Muscle layer of colon (tissue), 2 donors: ENCODE results near the gene COPS9.

Experiments used
- H3K27ac ChIP-seq: one replicate; pipeline ENCODE4 v1.7.0; 2013; ENCODE audit warnings: low read depth, mild to moderate bottlenecking, low read length, moderate library complexity
- H3K27me3 ChIP-seq, 2 donors: one replicate each; pipeline ENCODE4 v1.7.0; 2013; ENCODE audit warnings: low read length in 2 of 2, mild to moderate bottlenecking in 2 of 2; ENCODE audit not compliant: insufficient read depth in 2 of 2, control insufficient read depth in 1 of 2
- H3K36me3 ChIP-seq: one replicate; pipeline ENCODE4 v1.7.0; 2013; ENCODE audit warnings: mild to moderate bottlenecking, low read length; ENCODE audit not compliant: insufficient read depth
- H3K4me1 ChIP-seq: one replicate; pipeline ENCODE4 v1.7.0; 2013; ENCODE audit warnings: mild to moderate bottlenecking, low read length; ENCODE audit not compliant: insufficient read depth
- H3K4me3 ChIP-seq, 2 donors: one replicate each; pipeline ENCODE4 v1.7.0; 2013; ENCODE audit warnings: low read length in 2 of 2, low read depth in 1 of 2, mild to moderate bottlenecking in 1 of 2, moderate library complexity in 1 of 2
- H3K9ac ChIP-seq: one replicate; pipeline ENCODE4 v1.7.0; 2013; ENCODE audit warnings: low read length
- H3K9me3 ChIP-seq: one replicate; pipeline ENCODE4 v1.7.0; 2013; ENCODE audit warnings: mild to moderate bottlenecking, low read length
- donor health status: abdominal sarcoma.
- donor health status: Adenocarcinoma of cecum.

The COPS9 gene

DNA sequence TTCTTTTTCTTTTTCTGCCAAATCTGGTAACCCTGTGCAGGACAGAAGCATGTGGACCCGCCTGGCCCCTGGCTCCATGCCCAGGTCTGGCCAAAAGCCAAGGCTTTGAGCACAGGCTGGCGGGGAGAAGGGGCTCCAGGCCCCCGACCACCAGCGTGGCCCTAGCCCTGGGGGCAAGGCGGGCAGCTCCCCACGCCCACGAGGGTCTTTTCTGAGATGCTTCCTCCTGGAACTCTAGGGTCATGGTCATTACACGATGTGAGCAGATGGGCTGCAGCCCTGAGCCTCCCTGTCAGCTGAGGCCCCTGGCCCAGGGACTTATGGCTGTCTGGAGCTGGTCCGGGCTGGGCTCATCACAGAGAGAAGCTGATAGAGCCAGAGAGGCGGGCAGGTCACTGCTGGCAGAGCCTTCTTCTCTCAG lies 10.0 kb upstream of the COPS9 start:
- Histone ChIP-seq H3K27ac (no peak overlapping the region), H3K27me3 (peaks cover 0 to 37% of the 10 kb centered on the region in 2 donors), H3K4me1 (peaks cover 6% of the 10 kb centered on the region), H3K4me3 (no peak overlapping the region), H3K9me3 (no peaks in the 10 kb centered on the region), H3K9ac (no peak overlapping the region), H3K36me3 (no peaks in the 10 kb centered on the region)

GRCh38 chr2:240145461-240145860 lies 9.4 kb upstream of the COPS9 start:
- Histone ChIP-seq H3K27me3 (peaks cover 0 to 33% of the 10 kb centered on the region in 2 donors), H3K9me3 (no peaks in the 10 kb centered on the region), H3K4me3 (no peak overlapping the region)

DNA sequence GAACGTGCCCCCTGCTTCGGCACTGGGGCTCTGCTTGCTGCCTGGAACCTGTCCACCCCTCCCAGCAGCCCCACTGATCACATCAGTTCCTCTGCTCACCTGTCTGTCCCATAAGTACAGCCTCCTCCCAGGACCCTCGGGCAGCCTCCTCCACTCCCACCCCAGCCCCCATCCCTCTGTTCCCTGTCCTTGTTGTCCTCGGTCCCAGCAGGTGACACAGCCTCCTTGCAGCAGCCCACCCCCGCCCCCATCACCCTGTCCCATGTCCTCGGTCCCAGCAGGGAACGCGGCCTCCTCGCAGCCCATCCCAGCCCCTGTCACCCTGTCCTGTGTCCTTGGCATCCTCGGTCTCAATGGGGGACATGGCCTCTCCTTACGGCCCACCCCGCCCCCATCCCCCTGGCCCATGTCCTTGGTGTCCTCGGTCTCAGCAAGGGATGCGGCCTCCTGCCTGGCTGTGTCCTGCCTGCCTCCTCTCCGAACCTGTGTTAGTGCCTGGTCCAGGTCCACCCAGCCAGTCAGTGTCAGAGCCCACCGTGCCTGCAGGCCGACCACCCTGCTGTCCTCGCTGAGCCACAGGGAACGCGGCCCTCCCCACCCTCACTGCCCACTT lies 8.7 kb upstream of the COPS9 start:
- H3K9me3 ChIP-seq = no peaks in the 10 kb centered on the region
- H3K4me3 ChIP-seq = no peak overlapping the region
- no peaks in the 10 kb centered on the region for H3K36me3 ChIP-seq
- peaks cover 0 to 26% of the 10 kb centered on the region in 2 donors for H3K27me3 ChIP-seq
- H3K9ac ChIP-seq = no peak overlapping the region
- no peak overlapping the region for H3K27ac ChIP-seq
- peaks cover 6% of the 10 kb centered on the region for H3K4me1 ChIP-seq

More at GRCh38 chr2:240145461-240145860, 9.4 kb upstream of the COPS9 start:
- Histone ChIP-seq H3K36me3 (no peaks in the 10 kb centered on the region), H3K4me1 (peaks cover 6% of the 10 kb centered on the region), H3K9ac (no peak overlapping the region), H3K27ac (no peak overlapping the region)

DNA sequence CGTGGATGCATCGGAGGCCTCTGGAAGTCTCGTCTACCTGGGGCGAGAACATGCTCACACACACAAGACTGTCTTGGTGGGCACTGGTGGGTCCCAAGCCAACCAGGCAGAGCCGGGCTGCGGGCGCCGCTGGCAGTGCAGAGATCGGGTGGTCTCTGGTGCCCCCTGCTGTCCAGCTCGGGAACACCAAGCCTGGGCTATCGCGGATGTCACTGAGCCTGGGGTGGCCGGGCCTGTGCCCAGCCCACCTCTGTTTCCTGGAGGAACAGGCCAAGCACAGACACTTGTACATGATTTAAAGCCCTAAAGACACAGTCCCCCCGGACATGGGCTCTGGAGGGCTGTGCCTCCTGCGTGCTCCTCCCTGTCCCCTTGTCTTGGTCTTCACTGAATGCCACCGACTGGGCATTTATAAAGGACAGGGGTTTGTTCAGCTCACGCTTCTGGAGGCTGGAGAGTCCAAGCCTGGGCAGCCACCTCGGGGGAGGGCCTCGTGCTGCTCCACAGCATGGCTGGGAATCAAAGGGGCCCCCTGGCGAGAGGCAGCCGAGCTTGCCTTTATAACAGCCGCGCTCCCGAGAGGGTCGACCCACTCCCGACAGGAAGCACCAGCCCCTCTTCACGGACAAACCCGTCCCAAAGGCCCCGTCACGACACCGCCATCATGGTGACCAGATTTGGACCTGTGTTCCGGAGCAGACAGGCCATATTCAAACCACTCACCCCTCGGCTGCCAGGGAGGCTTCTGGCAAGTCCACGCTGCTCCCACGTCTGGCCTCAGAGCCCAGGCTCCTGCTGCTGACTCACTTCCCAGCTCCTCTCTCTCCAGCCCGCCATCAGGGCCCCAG lies 7.9 kb upstream of the COPS9 start:
- no peak overlapping the region for H3K27ac ChIP-seq
- H3K36me3 ChIP-seq = no peaks in the 10 kb centered on the region
- H3K9ac ChIP-seq = no peak overlapping the region
- H3K27me3 ChIP-seq = peaks cover 0 to 18% of the 10 kb centered on the region in 2 donors
- H3K4me1 ChIP-seq = peaks cover 6% of the 10 kb centered on the region
- no peaks in the 10 kb centered on the region for H3K9me3 ChIP-seq
- no peak overlapping the region for H3K4me3 ChIP-seq

GRCh38 chr2:240143276-240143675 lies 7.2 kb upstream of the COPS9 start:
- Histone ChIP-seq H3K27me3 (peaks cover 0 to 16% of the 10 kb centered on the region in 2 donors), H3K27ac (no peak overlapping the region), H3K4me1 (peaks cover 6% of the 10 kb centered on the region), H3K36me3 (no peaks in the 10 kb centered on the region), H3K4me3 (no peak overlapping the region), H3K9me3 (no peaks in the 10 kb centered on the region), H3K9ac (no peak overlapping the region)

DNA sequence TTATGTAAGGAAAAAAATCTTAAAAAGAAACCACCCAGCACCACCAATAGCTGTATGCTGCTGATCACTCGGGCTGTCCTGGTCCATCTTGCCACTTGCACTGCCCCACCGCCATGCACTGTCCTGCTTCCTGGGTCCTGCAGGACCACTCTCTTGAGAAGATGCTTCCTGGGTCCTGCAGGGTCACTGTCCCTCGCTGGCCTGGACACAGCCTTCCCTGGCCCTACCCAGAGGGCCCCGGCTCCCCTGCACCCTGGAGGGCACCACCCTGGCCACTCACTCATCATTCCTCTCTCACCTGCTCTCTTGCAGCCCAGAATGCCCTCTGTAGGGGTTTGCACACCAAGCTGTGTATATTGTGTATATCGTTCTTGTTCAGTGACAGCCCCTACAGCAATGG lies 6.8 kb upstream of the COPS9 start:
- H3K9me3 ChIP-seq = no peaks in the 10 kb centered on the region
- peaks cover 6% of the 10 kb centered on the region for H3K4me1 ChIP-seq
- peaks cover 0 to 16% of the 10 kb centered on the region in 2 donors for H3K27me3 ChIP-seq
- H3K27ac ChIP-seq = no peak overlapping the region
- no peak overlapping the region for H3K4me3 ChIP-seq
- no peaks in the 10 kb centered on the region for H3K36me3 ChIP-seq
- no peak overlapping the region for H3K9ac ChIP-seq

DNA sequence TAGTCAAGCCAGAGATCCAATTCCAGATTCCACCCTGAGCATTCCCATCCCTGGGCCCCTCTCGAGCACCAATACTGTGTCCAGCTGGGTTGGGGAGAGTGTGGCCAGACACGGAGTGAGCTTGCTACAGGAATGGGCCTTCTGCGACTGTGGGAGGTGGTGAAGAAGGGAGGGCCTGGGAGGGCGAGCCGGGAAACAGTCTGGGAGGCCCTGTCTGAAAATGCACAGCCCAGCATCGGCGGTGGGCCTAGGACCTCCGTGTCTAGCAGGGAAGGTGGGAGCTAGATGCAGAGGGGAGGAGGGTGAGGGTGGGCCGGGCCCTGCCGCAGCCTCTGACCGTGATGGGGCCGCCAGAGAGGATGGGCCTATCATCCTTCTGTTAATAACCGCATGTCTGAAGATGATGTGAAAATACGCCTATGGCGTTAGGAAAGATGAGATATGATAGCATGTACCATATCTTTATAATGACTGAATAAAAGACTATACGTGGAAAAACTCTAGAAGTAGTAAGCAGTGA lies 6.2 kb upstream of the COPS9 start:
- Histone ChIP-seq H3K4me1 (peaks cover 6% of the 10 kb centered on the region), H3K36me3 (no peaks in the 10 kb centered on the region), H3K9ac (no peak overlapping the region), H3K27ac (no peak overlapping the region), H3K9me3 (no peaks in the 10 kb centered on the region), H3K27me3 (peaks cover 0 to 16% of the 10 kb centered on the region in 2 donors), H3K4me3 (no peak overlapping the region)

GRCh38 chr2:240141736-240142135 lies 5.6 kb upstream of the COPS9 start:
- H3K4me3 ChIP-seq = no peak overlapping the region
- H3K36me3 ChIP-seq = no peaks in the 10 kb centered on the region
- peaks cover 6% of the 10 kb centered on the region for H3K4me1 ChIP-seq
- no peak overlapping the region for H3K9ac ChIP-seq
- no peaks in the 10 kb centered on the region for H3K9me3 ChIP-seq
- H3K27ac ChIP-seq = no peak overlapping the region
- H3K27me3 ChIP-seq = peaks cover 0 to 16% of the 10 kb centered on the region in 2 donors

DNA sequence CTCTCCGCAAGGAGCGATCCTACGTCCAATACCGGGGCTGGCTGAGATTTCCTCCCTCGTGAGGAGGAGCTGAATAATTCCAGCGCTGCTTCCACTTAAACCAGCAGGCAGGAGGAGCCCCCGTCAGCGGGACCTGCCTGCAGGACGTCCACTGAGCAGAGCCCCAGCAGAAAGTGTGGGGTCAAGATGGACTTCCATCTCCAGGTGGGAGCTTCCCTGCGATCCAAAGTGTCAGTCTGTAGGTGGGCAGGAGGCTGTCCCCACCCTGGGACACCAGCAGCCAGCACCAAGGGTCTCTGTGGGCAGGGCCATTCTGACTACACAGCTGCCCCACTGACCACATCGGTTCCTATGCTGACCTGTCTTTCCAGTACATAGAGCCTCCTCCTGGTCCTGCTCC lies 4.8 kb upstream of the COPS9 start:
- no peak overlapping the region for H3K4me3 ChIP-seq
- no peaks in the 10 kb centered on the region for H3K36me3 ChIP-seq
- peaks cover 6% of the 10 kb centered on the region for H3K4me1 ChIP-seq
- H3K27ac ChIP-seq = no peak overlapping the region
- peaks cover 0 to 16% of the 10 kb centered on the region in 2 donors for H3K27me3 ChIP-seq
- no peaks in the 10 kb centered on the region for H3K9me3 ChIP-seq
- H3K9ac ChIP-seq = no peak overlapping the region

- Histone ChIP-seq H3K4me1 (peaks cover 6% of the 10 kb centered on the region), H3K27me3 (peaks cover 0 to 16% of the 10 kb centered on the region in 2 donors), H3K36me3 (no peaks in the 10 kb centered on the region), H3K9ac (no peak within 1 kb of the TSS), H3K4me3 (no peak within 1 kb of the TSS), H3K9me3 (no peaks in the 10 kb centered on the region), H3K27ac (no peak within 1 kb of the TSS)
Measured at GRCh38 chr2:240140511-240140910, 4.4 kb upstream of the COPS9 start, which contains the start of gene OTOS. Gene OTOS, minus strand, starts transcription at chr2:240140658. Its CDS starts 332 bp downstream, at chr2:240140326.

DNA sequence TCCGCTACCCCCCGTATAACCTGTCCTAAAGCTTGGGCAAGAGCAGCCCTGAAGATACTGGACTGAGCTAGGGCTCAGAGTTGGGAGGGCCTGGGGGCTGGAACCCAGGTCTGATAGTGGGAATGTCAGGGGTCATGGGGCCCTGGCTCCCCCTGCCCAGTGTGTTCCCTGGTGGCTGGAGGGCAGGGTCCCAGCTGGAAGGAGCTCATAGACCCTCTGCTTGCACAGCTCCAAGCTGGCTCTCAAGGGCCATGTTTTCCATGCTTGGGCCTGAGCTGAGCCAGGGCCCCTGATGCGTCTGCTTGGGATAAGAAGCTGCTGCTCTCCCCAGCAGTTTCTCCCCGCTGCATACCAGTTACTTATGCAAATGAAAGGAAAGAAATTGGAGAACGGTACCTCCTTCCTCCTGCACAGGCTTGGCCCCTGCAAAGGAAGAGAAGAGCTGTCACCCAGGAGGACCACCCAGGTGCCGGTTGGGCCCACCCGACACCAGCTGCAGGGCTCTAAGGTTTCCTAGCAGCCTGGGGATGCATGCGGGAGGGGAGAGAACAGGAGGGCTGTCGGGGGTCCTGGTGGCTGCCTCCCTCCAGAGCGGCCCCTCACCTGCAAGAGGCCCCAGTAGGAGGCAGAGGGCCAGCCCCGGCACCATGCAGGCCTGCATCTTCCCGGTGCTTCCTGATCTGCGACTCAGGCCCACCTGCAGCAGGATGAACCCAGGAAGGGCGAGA lies 3.7 kb upstream of the COPS9 start:
- Histone ChIP-seq H3K9ac (no peak overlapping the region), H3K4me1 (peaks cover 13% of the 10 kb centered on the region), H3K36me3 (no peaks in the 10 kb centered on the region), H3K4me3 (no peak overlapping the region), H3K9me3 (no peaks in the 10 kb centered on the region), H3K27me3 (peaks cover 0 to 14% of the 10 kb centered on the region in 2 donors), H3K27ac (no peak overlapping the region)
